Astrocyte of the spinal cord (primary cell): ENCODE measurements around the gene NUTM2F.

Experiments used
- DNase-seq: peaks from one replicate; pipeline ENCODE4 v3.0.0; 2011; ENCODE audit warnings: low read depth, low spot score
- H3K4me3 ChIP-seq: 2 replicates; pipeline ENCODE4 v1.5.1; 2011; ENCODE audit warnings: low read depth, mild to moderate bottlenecking, low read length, moderate library complexity
- CTCF ChIP-seq: IDR thresholded peaks from 2 replicates; pipeline ENCODE4 v1.5.1; 2012; ENCODE audit warnings: low read depth, mild to moderate bottlenecking, low read length, inconsistent platforms
- in situ Hi-C: cut with HindIII; loops from 2 replicates; pipeline ENCODE4 v1.10.0; 2017; ENCODE audit warnings: low sequenced_read_pairs

The NUTM2F gene

GRCh38 chr9:94298949-94299599 lies 29.4 kb downstream of the NUTM2F start:
- no peak for DNase-seq
- no peak for TF ChIP-seq CTCF
- in situ Hi-C loops = no loop called here

GRCh38 chr9:94289691-94290090 lies 38.8 kb downstream of the NUTM2F start:
- peak; percentile 8 for DNase-seq
- TF ChIP-seq CTCF = no peak
- in situ Hi-C loops = no loop called here
- no peak overlapping the region for H3K4me3 ChIP-seq

More at GRCh38 chr9:94298949-94299599, 29.4 kb downstream of the NUTM2F start:
- H3K4me3 ChIP-seq = no peak overlapping the region

- in situ Hi-C loops = no loop called here
- no peak overlapping the region for H3K4me3 ChIP-seq
- no peak for TF ChIP-seq CTCF
- DNase-seq = no peak
Measured at GRCh38 chr9:94287877-94288513, 40.4 kb downstream of the NUTM2F start.

- TF ChIP-seq CTCF = no peak
- in situ Hi-C loops = no loop called here
- DNase-seq = no peak
Measured at GRCh38 chr9:94286116-94286515, 42.3 kb downstream of the NUTM2F start.

GRCh38 chr9:94281101-94281500 lies 47.3 kb downstream of the NUTM2F start:
- no peak overlapping the region for H3K4me3 ChIP-seq
- in situ Hi-C loops = no loop called here
- TF ChIP-seq CTCF = no peak
- no peak for DNase-seq

More at GRCh38 chr9:94286116-94286515, 42.3 kb downstream of the NUTM2F start:
- H3K4me3 ChIP-seq = no peak overlapping the region

DNA sequence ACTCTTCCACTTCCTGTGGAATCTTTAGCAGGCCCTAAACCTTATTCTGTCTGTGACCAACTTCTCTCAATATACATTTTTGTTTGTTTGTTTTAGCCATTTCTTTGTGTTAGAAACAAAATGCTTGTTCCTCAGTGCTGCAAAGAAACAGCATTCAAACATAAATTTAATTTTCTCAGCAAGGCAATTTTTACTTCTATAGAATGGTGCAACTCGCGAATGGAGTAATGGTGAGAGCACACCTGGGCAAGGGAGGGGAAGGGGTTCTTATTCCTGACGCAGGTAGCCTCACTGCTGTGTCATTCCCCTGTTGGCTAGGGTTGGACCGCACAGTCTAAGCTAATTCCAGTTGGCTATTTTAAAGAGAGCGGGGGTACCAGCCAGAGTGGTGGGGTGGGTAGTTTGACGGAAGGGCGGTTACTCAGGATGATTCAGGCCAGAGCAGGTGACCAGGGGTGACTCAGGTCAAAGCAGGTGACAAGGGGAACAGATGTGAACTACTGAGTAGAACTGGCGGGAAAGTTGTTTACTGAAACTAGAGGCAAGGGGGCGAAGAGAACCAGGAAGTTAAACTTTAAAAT lies 47.9 kb downstream of the NUTM2F start:
- DNase-seq = no peak

More for the DNA sequence above, 47.9 kb downstream of the NUTM2F start:
- no peak for TF ChIP-seq CTCF
- no peak overlapping the region for H3K4me3 ChIP-seq
- in situ Hi-C loops = no loop called here
